Measurements from ENCODE around the gene TLX1.

TLX1 gene

GRCh38 chr10:101121654-101122031 is 9.5 kb upstream of the TLX1 start:
- H3K36me3 ChIP-seq = no peaks in the 10 kb centered on the region
- H3K4me3 ChIP-seq = no peak overlapping the region; the same call in 1 of the 2 replicates
- H3K27me3 ChIP-seq = peaks cover 80% of the 10 kb centered on the region
- H3K27ac ChIP-seq = no peak overlapping the region
- H3K4me1 ChIP-seq = peaks cover 34% of the 10 kb centered on the region
- no peaks in the 10 kb centered on the region for H3K9me3 ChIP-seq
- no peak overlapping the region for H3K9ac ChIP-seq
- peak overlapping the region; percentile 83 for H3K4me2 ChIP-seq
- TF ChIP-seq Cebpa-rat (IDR thresholded peaks at IDR 0.05) = no peak
- H4K20me1 ChIP-seq = peaks cover 53% of the 10 kb centered on the region

- Histone ChIP-seq H3K9me3 (no peaks in the 10 kb centered on the region), H4K20me1 (peaks cover 62% of the 10 kb centered on the region), H3K27me3 (peaks cover 88% of the 10 kb centered on the region), H3K27ac (no peak overlapping the region), H3K4me2 (no peak overlapping the region), H3K36me3 (no peaks in the 10 kb centered on the region), H3K9ac (no peak overlapping the region), H3K4me3 (no peak overlapping the region), H3K4me1 (peaks cover 34% of the 10 kb centered on the region)
- TF ChIP-seq Cebpa-rat (IDR thresholded peaks at IDR 0.05) = no peak
These were observed 8.6 kb upstream of the TLX1 start for GRCh38 chr10:101122270-101123084.

GRCh38 chr10:101123085-101123814 is 7.8 kb upstream of the TLX1 start:
- TF ChIP-seq Cebpa-rat (IDR thresholded peaks at IDR 0.05) = no peak
- Histone ChIP-seq H3K9ac (no peak overlapping the region), H3K4me1 (peaks cover 34% of the 10 kb centered on the region), H4K20me1 (peaks cover 65% of the 10 kb centered on the region), H3K36me3 (no peaks in the 10 kb centered on the region), H3K27ac (no peak overlapping the region), H3K27me3 (peaks cover 96% of the 10 kb centered on the region), H3K9me3 (no peaks in the 10 kb centered on the region), H3K4me3 (peak overlapping the region; percentile 36; the same call in 1 of the 2 replicates), H3K4me2 (peak overlapping the region; percentile 54)

GRCh38 chr10:101123815-101124617 is 7.1 kb upstream of the TLX1 start:
- peak overlapping the region; percentile 54 for H3K4me2 ChIP-seq
- peaks cover 66% of the 10 kb centered on the region for H4K20me1 ChIP-seq
- no peak for TF ChIP-seq Cebpa-rat (IDR thresholded peaks at IDR 0.05)
- no peak overlapping the region for H3K9ac ChIP-seq
- peaks cover 99% of the 10 kb centered on the region for H3K27me3 ChIP-seq
- H3K27ac ChIP-seq = no peak overlapping the region
- peak overlapping the region; percentile 36; the same call in 1 of the 2 replicates for H3K4me3 ChIP-seq
- H3K4me1 ChIP-seq = peaks cover 34% of the 10 kb centered on the region
- H3K9me3 ChIP-seq = no peaks in the 10 kb centered on the region; the same call in 1 of the 2 replicates
- no peaks in the 10 kb centered on the region for H3K36me3 ChIP-seq

- no peak overlapping the region for H3K4me3 ChIP-seq
- peaks cover 8% of the 10 kb centered on the region; the same call in 1 of the 2 replicates for H3K9me3 ChIP-seq
- H3K36me3 ChIP-seq = no peaks in the 10 kb centered on the region
- peaks cover 100% of the 10 kb centered on the region for H3K27me3 ChIP-seq
- H4K20me1 ChIP-seq = peaks cover 75% of the 10 kb centered on the region
- no peak for TF ChIP-seq Cebpa-rat (IDR thresholded peaks at IDR 0.05)
- H3K9ac ChIP-seq = no peak overlapping the region
- no peak overlapping the region for H3K4me2 ChIP-seq
- peaks cover 34% of the 10 kb centered on the region for H3K4me1 ChIP-seq
- no peak overlapping the region for H3K27ac ChIP-seq
These were observed 6.2 kb upstream of the TLX1 start for GRCh38 chr10:101124933-101125332.

GRCh38 chr10:101126684-101127628 is 4.1 kb upstream of the TLX1 start:
- Histone ChIP-seq H3K4me2 (no peak overlapping the region), H3K4me1 (peaks cover 20% of the 10 kb centered on the region), H3K9me3 (peaks cover 14% of the 10 kb centered on the region; the same call in 1 of the 2 replicates), H3K27ac (no peak overlapping the region), H4K20me1 (peaks cover 89% of the 10 kb centered on the region), H3K4me3 (no peak overlapping the region), H3K9ac (no peak overlapping the region), H3K36me3 (no peaks in the 10 kb centered on the region), H3K27me3 (peaks cover 100% of the 10 kb centered on the region)
- no peak for TF ChIP-seq Cebpa-rat (IDR thresholded peaks at IDR 0.05)

GRCh38 chr10:101130141-101130540 is 959 bp upstream of the TLX1 start:
- H3K27me3 ChIP-seq = peaks cover 100% of the 10 kb centered on the region
- H3K9me3 ChIP-seq = peaks cover 14% of the 10 kb centered on the region; the same call in 1 of the 2 replicates
- peaks cover 89% of the 10 kb centered on the region for H4K20me1 ChIP-seq

GRCh38 chr10:101131962-101132635 is 999 bp downstream of the TLX1 start:
- peaks cover 89% of the 10 kb centered on the region for H4K20me1 ChIP-seq
- H3K4me2 ChIP-seq = no peak overlapping the region
- H3K36me3 ChIP-seq = no peaks in the 10 kb centered on the region
- H3K4me3 ChIP-seq = no peak overlapping the region
- TF ChIP-seq Cebpa-rat (IDR thresholded peaks at IDR 0.05) = no peak
- peaks cover 100% of the 10 kb centered on the region for H3K27me3 ChIP-seq
- no peak overlapping the region for H3K27ac ChIP-seq
- H3K4me1 ChIP-seq = peaks cover 9% of the 10 kb centered on the region; the same call in 1 of the 2 replicates
- H3K9ac ChIP-seq = no peak overlapping the region
- H3K9me3 ChIP-seq = peaks cover 14% of the 10 kb centered on the region; the same call in 1 of the 2 replicates

More at GRCh38 chr10:101130141-101130540, 959 bp upstream of the TLX1 start:
- no peaks in the 10 kb centered on the region for H3K36me3 ChIP-seq
- peaks cover 3% of the 10 kb centered on the region; the same call in 1 of the 2 replicates for H3K4me1 ChIP-seq
- H3K9ac ChIP-seq = no peak overlapping the region
- H3K27ac ChIP-seq = no peak overlapping the region
- no peak overlapping the region for H3K4me2 ChIP-seq
- H3K4me3 ChIP-seq = no peak overlapping the region
- TF ChIP-seq Cebpa-rat (IDR thresholded peaks at IDR 0.05) = no peak

Data from BLaER1 (cell line).